Endothelial cell of umbilical vein (primary cell): Measurements from ENCODE around the gene PPP1R7. TPM values are rescaled to one million over a fixed set of nuclear protein-coding genes. Genes with fewer than 3 reads are reported as not detected.

ENCODE experiments used
- BruUV-seq: library from RNA; stranded (reverse); fragments of 400-500 nt; replicated peaks from 2 replicates; lab custom pipeline; 2021; lab: Mats Ljungman, UMichigan
- CTCF ChIA-PET: fragments of 300-600, 350-600 bp; sonication (Branson Sonifier 250); formaldehyde crosslinking; loops from one replicate; lab custom pipeline; 2021; ENCODE audit warnings: antibody characterized with exemption, inconsistent platforms; lab: Charles Lee
- POLR2A ChIA-PET: fragments of 300-600, 350-600 bp; sonication (Branson Sonifier 250); formaldehyde crosslinking; loops from one replicate; lab custom pipeline; 2021; ENCODE audit warnings: antibody characterized with exemption, inconsistent platforms; lab: Charles Lee
- DNase-seq: peaks from one replicate; pipeline ENCODE4 v3.0.0-alpha.2; 2011; ENCODE audit warnings: low read depth, low spot score
- FAIRE-seq: peaks from 2 replicates; lab custom pipeline; 2011; peaks lifted over from hg19 to GRCh38; lab: Jason Lieb, UNC
- H2AFZ ChIP-seq: 2 replicates; pipeline ENCODE4 v1.6.0; 2012; ENCODE audit warnings: low read depth, low read length, control low read depth, inconsistent platforms
- H3K27ac ChIP-seq: 2 replicates; pipeline ENCODE4 v1.5.1; 2011; ENCODE audit warnings: low read depth, mild to moderate bottlenecking, control low read depth, low read length, moderate library complexity; ENCODE audit not compliant: insufficient read depth
- H3K27me3 ChIP-seq, 2 experiments: 2 replicates each; pipeline versions ENCODE4 v1.6.0 to v1.6.1; 2011; ENCODE audit warnings: low read length in 2 of 2, mixed read lengths in 1 of 2; ENCODE audit not compliant: control insufficient read depth in 2 of 2, insufficient read depth in 2 of 2
- H3K36me3 ChIP-seq, 2 experiments: 2 replicates in 1 of 2; 3 replicates in 1 of 2; pipeline ENCODE4 v1.5.1; 2011; ENCODE audit warnings: low read length in 2 of 2, mild to moderate bottlenecking in 1 of 2, moderate library complexity in 1 of 2; ENCODE audit not compliant: control insufficient read depth in 2 of 2, insufficient read depth in 2 of 2; ENCODE audit errors: extremely low read depth in 1 of 2
- H3K4me1 ChIP-seq: 3 replicates; pipeline ENCODE4 v1.5.1; 2011; ENCODE audit warnings: mild to moderate bottlenecking, low read length; ENCODE audit not compliant: control insufficient read depth, insufficient read depth; ENCODE audit errors: extremely low read depth
- H3K4me2 ChIP-seq: 2 replicates; pipeline ENCODE4 v1.6.1; 2011; ENCODE audit warnings: low read length, control low read depth, mixed read lengths; ENCODE audit not compliant: insufficient read depth
- H3K4me3 ChIP-seq, 3 experiments: fragments of 200-600 bp in 1 of 3; sonication (generic), shearing (Covaris generic) in 1 of 3; replicated peaks in 1 of 3; 2 replicates each; pipeline ENCODE4 v1.5.1; 2011 to 2016; ENCODE audit warnings: control low read depth in 3 of 3, low read length in 3 of 3, mild to moderate bottlenecking in 2 of 3, inconsistent platforms in 1 of 3, low read depth in 1 of 3, moderate library complexity in 1 of 3; ENCODE audit not compliant: insufficient read depth in 1 of 3
- H3K79me2 ChIP-seq: 2 replicates; pipeline ENCODE4 v1.6.0; 2012; ENCODE audit warnings: low read length, inconsistent platforms; ENCODE audit not compliant: control insufficient read depth, insufficient read depth
- H3K9ac ChIP-seq: replicated peaks from 2 replicates; pipeline ENCODE3; 2011; ENCODE audit warnings: low read length, control low read depth; ENCODE audit not compliant: insufficient read depth; ENCODE audit errors: extremely low read depth
- H3K9me1 ChIP-seq: replicated peaks from 3 replicates; pipeline ENCODE4 v1.6.0; 2011; ENCODE audit warnings: mild to moderate bottlenecking, low read length; ENCODE audit not compliant: control insufficient read depth, insufficient read depth; ENCODE audit errors: extremely low read depth
- H3K9me3 ChIP-seq: replicated peaks from 2 replicates; pipeline ENCODE4 v1.5.1; 2012; ENCODE audit warnings: low read length, inconsistent platforms; ENCODE audit not compliant: control insufficient read depth, insufficient read depth
- H4K20me1 ChIP-seq: replicated peaks from 2 replicates; pipeline ENCODE3; 2011; ENCODE audit warnings: mild to moderate bottlenecking, low read length; ENCODE audit not compliant: control insufficient read depth, insufficient read depth; ENCODE audit errors: extremely low read depth
- EZH2 ChIP-seq: IDR thresholded peaks from 2 replicates; pipeline ENCODE4 v1.6.1; 2012; ENCODE audit warnings: borderline replicate concordance, low read depth, mild to moderate bottlenecking, moderate library complexity, low read length, inconsistent platforms; ENCODE audit not compliant: severe bottlenecking
- FOS ChIP-seq: IDR thresholded peaks from 2 replicates; pipeline ENCODE4 v1.6.1; 2011; ENCODE audit warnings: mild to moderate bottlenecking, low read length, moderate library complexity, borderline replicate concordance; ENCODE audit not compliant: insufficient read depth
- GATA2 ChIP-seq: IDR thresholded peaks from 2 replicates; pipeline ENCODE4 v1.7.0; 2011; ENCODE audit warnings: low read depth, mild to moderate bottlenecking, moderate library complexity, mixed read lengths, low read length; ENCODE audit not compliant: insufficient read length, insufficient read depth
- JUN ChIP-seq: IDR thresholded peaks from 2 replicates; pipeline ENCODE4 v1.6.1; 2011; ENCODE audit warnings: borderline replicate concordance, low read depth; ENCODE audit not compliant: insufficient read length, insufficient read depth
- MYC ChIP-seq: IDR thresholded peaks from one replicate; pipeline ENCODE4 v1.6.1; 2011; ENCODE audit warnings: mild to moderate bottlenecking, low read depth, low read length
- POLR2A ChIP-seq: IDR thresholded peaks from 2 replicates; pipeline ENCODE4 v1.6.1; 2012; ENCODE audit warnings: low read depth, mild to moderate bottlenecking, control low read depth, low read length
- POLR2AphosphoS5 ChIP-seq: IDR thresholded peaks from 2 replicates; pipeline ENCODE4 v1.6.1; 2012; ENCODE audit warnings: low read depth, mild to moderate bottlenecking, control low read depth, low read length, moderate library complexity; ENCODE audit not compliant: insufficient read depth
- dilution Hi-C: fragments of 300-500 bp; cut with MboI; formaldehyde crosslinking; loops from one replicate; pipeline ENCODE4 v1.15.0; 2019; ENCODE audit warnings: low sequenced_read_pairs; ENCODE audit not compliant: extremely low pct_ligation_motif_present
- intact Hi-C: fragments of 100-400 bp; cut with micrococcal nuclease; formaldehyde crosslinking; loops from one replicate; pipeline ENCODE4 v1.10.0; 2022
- polyA plus RNA-seq, 4 experiments: library from polyadenylated mRNA; depleted of rRNA in 3 of 4; stranded (reverse) in 3 of 4; unstranded in 1 of 4; fragments of >200 nt; gene quantifications; 2 replicates each; pipeline versions ENCODE4 v1.2.1 to v1.2.3, GENCODE V29; 2011 to 2012; ENCODE audit warnings: missing spikeins in 1 of 4
- total RNA-seq: library from RNA; stranded (reverse); gene quantifications from 2 replicates; pipeline ENCODE4 v1.2.3, GENCODE V29; 2021
- TF ChIP-seq, protein P1 (sequence below), 2 donors: IDR thresholded peaks; 1 replicate in 1 of 2; 2 replicates in 1 of 2; pipeline ENCODE4 v1.5.1; 2011; ENCODE audit warnings: low read length in 2 of 2, mild to moderate bottlenecking in 2 of 2, moderate library complexity in 2 of 2, control low read depth in 1 of 2, inconsistent platforms in 1 of 2, low read depth in 1 of 2; ENCODE audit not compliant: insufficient read depth in 1 of 2; ENCODE audit errors: extremely low read depth in 1 of 2
- TF ChIP-seq, protein P2 (sequence below): IDR thresholded peaks from 2 replicates; pipeline ENCODE4 v1.6.1; 2011; ENCODE audit not compliant: insufficient read depth, insufficient read length

Gene PPP1R7
- total and polyA plus RNA-seq, 2 donors (not counting 3 experiments of a cell fraction or from before 2014, with no cell fraction given): 30.3 to 60.8 TPM

DNA sequence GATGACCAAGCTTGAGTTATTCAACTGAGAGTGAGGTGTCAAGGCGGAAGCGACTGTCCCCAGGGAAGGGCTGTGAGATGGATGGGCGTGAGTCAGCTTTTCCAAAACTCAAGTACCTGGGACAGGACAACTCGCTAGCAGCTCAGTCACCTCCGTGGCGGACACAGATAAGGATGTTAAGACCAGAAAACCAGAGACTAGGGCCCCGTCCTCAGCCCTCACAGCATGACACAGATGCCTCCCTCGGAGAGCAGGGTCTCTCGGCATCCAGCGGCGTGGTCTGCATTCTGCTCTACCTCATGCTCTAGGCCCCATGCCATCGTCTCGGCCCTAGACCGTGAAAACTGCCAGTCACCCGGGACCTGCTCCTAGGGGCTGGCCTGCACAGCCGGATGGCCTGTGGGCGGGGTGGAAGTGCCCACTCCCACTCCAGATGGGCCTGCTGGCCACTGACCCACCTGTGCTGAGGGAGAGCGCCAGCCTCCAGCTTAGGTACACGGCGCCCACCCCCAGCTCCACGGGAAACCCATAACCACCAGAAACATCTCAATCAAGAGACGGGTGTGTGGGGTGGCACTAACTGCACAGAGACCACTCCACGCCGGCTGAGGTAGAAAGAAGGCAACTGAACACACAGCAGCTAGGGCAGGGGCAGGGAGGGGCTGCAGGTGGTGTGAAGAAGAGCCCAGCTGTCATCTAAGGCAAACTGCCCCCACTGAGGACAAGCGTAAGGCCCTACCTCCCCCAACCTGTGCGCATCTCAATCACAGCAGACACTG is 78.0 kb downstream of the PPP1R7 start:
- POLR2A ChIA-PET: no interaction called here

DNA sequence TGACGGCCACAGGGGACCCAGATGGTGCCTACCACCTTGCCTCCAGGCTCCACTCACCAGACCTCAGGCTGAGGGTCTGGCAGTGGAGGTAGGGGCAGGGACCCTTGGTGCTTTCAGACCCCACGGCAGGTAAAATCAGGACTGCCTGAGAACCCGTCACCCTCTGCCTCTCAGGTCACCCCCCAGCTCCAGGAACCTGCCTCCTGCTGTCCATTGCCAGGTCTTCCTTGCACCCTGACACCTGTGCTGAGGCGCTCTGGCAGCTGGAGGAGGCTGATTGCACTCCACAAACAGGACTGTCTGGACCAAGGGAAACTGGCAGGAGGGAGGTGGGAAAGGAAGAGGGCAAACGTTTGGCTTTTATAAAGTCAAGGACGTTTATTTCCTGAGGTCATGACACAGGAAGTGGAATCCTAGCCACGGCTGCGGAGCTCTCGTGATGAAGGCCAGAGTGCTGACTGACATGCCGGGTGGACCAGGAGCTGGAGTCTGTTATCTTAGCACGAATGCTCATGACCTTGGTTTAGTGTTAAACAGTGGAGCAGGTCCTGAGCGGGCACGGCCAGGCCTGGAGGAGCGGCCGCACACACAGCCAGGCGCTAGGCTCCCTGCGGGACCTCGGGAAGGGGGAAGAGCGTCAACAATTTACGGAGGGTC is 78.7 kb downstream of the PPP1R7 start:
- TF ChIP-seq, protein P1, sequence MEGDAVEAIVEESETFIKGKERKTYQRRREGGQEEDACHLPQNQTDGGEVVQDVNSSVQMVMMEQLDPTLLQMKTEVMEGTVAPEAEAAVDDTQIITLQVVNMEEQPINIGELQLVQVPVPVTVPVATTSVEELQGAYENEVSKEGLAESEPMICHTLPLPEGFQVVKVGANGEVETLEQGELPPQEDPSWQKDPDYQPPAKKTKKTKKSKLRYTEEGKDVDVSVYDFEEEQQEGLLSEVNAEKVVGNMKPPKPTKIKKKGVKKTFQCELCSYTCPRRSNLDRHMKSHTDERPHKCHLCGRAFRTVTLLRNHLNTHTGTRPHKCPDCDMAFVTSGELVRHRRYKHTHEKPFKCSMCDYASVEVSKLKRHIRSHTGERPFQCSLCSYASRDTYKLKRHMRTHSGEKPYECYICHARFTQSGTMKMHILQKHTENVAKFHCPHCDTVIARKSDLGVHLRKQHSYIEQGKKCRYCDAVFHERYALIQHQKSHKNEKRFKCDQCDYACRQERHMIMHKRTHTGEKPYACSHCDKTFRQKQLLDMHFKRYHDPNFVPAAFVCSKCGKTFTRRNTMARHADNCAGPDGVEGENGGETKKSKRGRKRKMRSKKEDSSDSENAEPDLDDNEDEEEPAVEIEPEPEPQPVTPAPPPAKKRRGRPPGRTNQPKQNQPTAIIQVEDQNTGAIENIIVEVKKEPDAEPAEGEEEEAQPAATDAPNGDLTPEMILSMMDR (IDR thresholded peaks at IDR 0.05; ENCODE audit: extremely low read depth in 1 of 2, insufficient read depth in 1 of 2, low read depth in 1 of 2, low read length in 2 of 2): no peak
- TF ChIP-seq EZH2 (no peak), MYC (no peak), FOS (no peak), GATA2 (no peak), POLR2A (no peak), POLR2AphosphoS5 (no peak), JUN (no peak)
- TF ChIP-seq, protein P2, sequence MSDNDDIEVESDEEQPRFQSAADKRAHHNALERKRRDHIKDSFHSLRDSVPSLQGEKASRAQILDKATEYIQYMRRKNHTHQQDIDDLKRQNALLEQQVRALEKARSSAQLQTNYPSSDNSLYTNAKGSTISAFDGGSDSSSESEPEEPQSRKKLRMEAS: no peak
- Histone ChIP-seq H4K20me1 (no peaks in the 10 kb centered on the region), H3K9me1 (no peaks in the 10 kb centered on the region), H3K4me3 (no peak overlapping the region), H3K4me2 (no peak overlapping the region), H2AFZ (no peak overlapping the region), H3K36me3 (peaks cover 17 to 58% of the 10 kb centered on the region in 2 experiments), H3K4me1 (peaks cover 15% of the 10 kb centered on the region), H3K9me3 (no peaks in the 10 kb centered on the region), H3K9ac (no peak overlapping the region), H3K79me2 (no peaks in the 10 kb centered on the region), H3K27me3 (no peaks in the 10 kb centered on the region), H3K27ac (no peak overlapping the region)
- FAIRE-seq: peak; percentile 44
- ChIA-PET CTCF (interaction anchor here (1.1 to 1.3 kb wide), 3 partner anchors 151 to 378 kb away, joined by 3 to 4 read pairs (median 3); no protein-coding TSS in a partner anchor), POLR2A (no interaction called here)
- DNase-seq: peak; percentile 14
- dilution Hi-C loops (no loop called here), intact Hi-C loops (no loop called here)
- BruUV-seq: no TSS peak

More for the DNA sequence above, 78.0 kb downstream of the PPP1R7 start:
- intact Hi-C loops (no loop called here), dilution Hi-C loops (no loop called here)
- CTCF ChIA-PET: interaction anchor here (1.1 to 1.2 kb wide), 2 partner anchors 314 to 377 kb away, joined by 3 read pairs; no protein-coding TSS in a partner anchor
- no peak overlapping the region for H3K4me3 ChIP-seq
- no peaks in the 10 kb centered on the region for H3K79me2 ChIP-seq
- H3K9me1 ChIP-seq: no peaks in the 10 kb centered on the region
- no peak overlapping the region for H3K4me2 ChIP-seq
- H3K36me3 ChIP-seq: peaks cover 11 to 52% of the 10 kb centered on the region in 2 experiments
- H3K9me3 ChIP-seq: no peaks in the 10 kb centered on the region
- no peak for DNase-seq
- no TSS peak for BruUV-seq
- H3K9ac ChIP-seq: no peak overlapping the region
- FAIRE-seq: no peak
- TF ChIP-seq POLR2AphosphoS5: no peak
- no peak for TF ChIP-seq GATA2
- no peak for TF ChIP-seq MYC
- no peak for TF ChIP-seq EZH2
- H3K27me3 ChIP-seq: no peaks in the 10 kb centered on the region
- H4K20me1 ChIP-seq: no peaks in the 10 kb centered on the region
- peaks cover 22% of the 10 kb centered on the region for H3K4me1 ChIP-seq
- no peak overlapping the region for H2AFZ ChIP-seq
- H3K27ac ChIP-seq: no peak overlapping the region
